Stimulated activated CD4-positive, alpha-beta T cell treated with anti-CD3 and anti-CD28 coated beads, Interleukin-1b, Interleukin-23, amount 100 ng/mL, for 4 hours (primary cell): ENCODE data around the gene RNF32.
"Not testable (repeated sequence)": the region's sequence is repeated elsewhere in the genome, so short reads cannot be mapped to it uniquely, and the experiment has no call there.

Source experiments
- DNase-seq, 2 donors: peaks; one replicate each; pipeline ENCODE4 v3.0.0-alpha.2; 2020; ENCODE audit warnings: low read depth in 2 of 2

The RNF32 gene

GRCh38 chr7:156642306-156643045 is 1.9 kb downstream of the RNF32 start:
- DNase-seq: no peak

- not testable (repeated sequence) for DNase-seq
These were observed 6.8 kb downstream of the RNF32 start for GRCh38 chr7:156647330-156647729.

GRCh38 chr7:156650042-156650441 is 9.5 kb downstream of the RNF32 start:
- no peak for DNase-seq

GRCh38 chr7:156651474-156651873 is 10.9 kb downstream of the RNF32 start:
- no peak for DNase-seq

GRCh38 chr7:156652886-156653568 is 12.5 kb downstream of the RNF32 start:
- DNase-seq: no peak

GRCh38 chr7:156654511-156655234 is 14.1 kb downstream of the RNF32 start:
- DNase-seq: no peak

GRCh38 chr7:156655251-156655650 is 14.7 kb downstream of the RNF32 start:
- no peak for DNase-seq

- no peak for DNase-seq
These were observed 15.4 kb downstream of the RNF32 start for GRCh38 chr7:156655983-156656382.

- DNase-seq: no peak
These were observed 16.0 kb downstream of the RNF32 start for GRCh38 chr7:156656598-156656997.

- no peak for DNase-seq
These were observed 17.1 kb downstream of the RNF32 start for GRCh38 chr7:156657681-156658080.

- DNase-seq: no peak
These were observed 18.6 kb downstream of the RNF32 start for GRCh38 chr7:156659203-156659602.

GRCh38 chr7:156659961-156660360 is 19.4 kb downstream of the RNF32 start:
- no peak for DNase-seq

GRCh38 chr7:156661637-156662036 is 21.1 kb downstream of the RNF32 start:
- no peak for DNase-seq

- no peak for DNase-seq
These were observed 21.7 kb downstream of the RNF32 start for GRCh38 chr7:156662277-156662676.

- DNase-seq: no peak
These were observed 24.5 kb downstream of the RNF32 start for GRCh38 chr7:156665101-156665500.

- DNase-seq: no peak
These were observed 26.0 kb downstream of the RNF32 start for GRCh38 chr7:156666368-156667109.

- no peak for DNase-seq
These were observed 26.5 kb downstream of the RNF32 start for GRCh38 chr7:156667110-156667426.

GRCh38 chr7:156668130-156668741 is 27.7 kb downstream of the RNF32 start:
- DNase-seq: no peak

GRCh38 chr7:156669035-156669828 is 28.7 kb downstream of the RNF32 start:
- DNase-seq: no peak

GRCh38 chr7:156673454-156673853 is 32.9 kb downstream of the RNF32 start:
- DNase-seq: no peak

GRCh38 chr7:156673902-156674301 is 33.3 kb downstream of the RNF32 start:
- DNase-seq: no peak
